Measurements from ENCODE around the gene SVOP. TPM values are rescaled to one million over a fixed set of nuclear protein-coding genes. Genes with fewer than 3 reads are reported as not detected.

Gene SVOP
- total and polyA plus RNA-seq, 2 experiments from 2014 or later, result 0.10 TPM; not detected in 1

DNA sequence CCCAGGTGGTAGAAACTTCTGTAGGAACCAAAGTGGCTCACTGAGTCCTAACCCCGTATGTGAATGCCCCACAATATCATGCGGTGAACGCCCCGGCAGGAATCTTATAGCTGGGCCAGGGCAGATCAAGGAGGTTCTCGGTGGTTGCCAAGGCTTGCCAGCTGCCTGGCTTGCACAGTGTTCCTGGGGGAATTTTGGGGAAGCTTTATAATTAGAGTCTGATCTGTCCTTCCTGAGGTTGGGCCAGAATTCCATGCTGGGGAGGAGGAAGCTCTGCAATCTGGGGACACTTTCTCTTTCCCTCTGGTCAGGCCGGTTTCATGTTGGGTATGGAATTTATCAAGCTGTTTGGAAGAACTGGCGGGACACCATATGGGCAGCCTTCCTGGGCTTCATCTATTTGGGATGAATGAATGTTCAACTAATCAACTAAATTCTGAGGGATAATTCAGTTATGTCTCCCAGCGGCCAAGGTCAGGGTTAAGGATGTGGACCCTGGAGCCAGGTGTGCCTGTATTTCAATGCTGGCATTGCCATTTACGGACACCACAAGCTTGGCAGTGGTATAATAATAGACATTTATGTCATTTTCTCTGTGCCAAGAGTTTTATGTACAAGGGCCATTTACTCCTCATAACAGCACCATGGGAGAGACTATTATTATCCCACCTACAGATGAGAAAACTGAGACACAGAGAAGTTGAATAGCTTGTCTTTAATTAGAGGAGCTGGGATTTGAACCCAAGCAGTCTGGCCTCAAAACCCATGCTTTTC lies 54.3 kb downstream of the SVOP start:
- H3K27ac ChIP-seq (ENCODE audit: low read depth), result no peak overlapping the region
- no peak for DNase-seq (ENCODE audit: low spot score)
- Mint-ChIP-seq H3K4me1 (peaks cover 4% of the 10 kb centered on the region; the same call in 1 of the 3 replicates), H3K27me3 (ENCODE audit: insufficient read depth, low read depth, poor library complexity) (peaks cover 6% of the 10 kb centered on the region), H3K4me3 (no peak overlapping the region), H3K36me3 (ENCODE audit: low read depth) (no peaks in the 10 kb centered on the region), H3K27ac (no peak overlapping the region), H3K9me3 (no peaks in the 10 kb centered on the region)
- ATAC-seq, result no peak
- H4K20me1 ChIP-seq (replicated peaks; ENCODE audit: insufficient read depth), result no peaks in the 10 kb centered on the region
- H3K4me1 ChIP-seq (ENCODE audit: insufficient read depth), result no peaks in the 10 kb centered on the region
- no peaks in the 10 kb centered on the region for H3K79me2 ChIP-seq (replicated peaks; ENCODE audit: insufficient read depth)
- H3K4me2 ChIP-seq, result no peak overlapping the region
- H3K9me2 ChIP-seq (ENCODE audit: insufficient read depth), result no peaks in the 10 kb centered on the region
- no peaks in the 10 kb centered on the region for H3K36me3 ChIP-seq (ENCODE audit: insufficient read depth)
- no peaks in the 10 kb centered on the region for H3F3A ChIP-seq (replicated peaks; ENCODE audit: low read depth)
- H2AFZ ChIP-seq, result no peak overlapping the region
- TF ChIP-seq, protein P1, sequence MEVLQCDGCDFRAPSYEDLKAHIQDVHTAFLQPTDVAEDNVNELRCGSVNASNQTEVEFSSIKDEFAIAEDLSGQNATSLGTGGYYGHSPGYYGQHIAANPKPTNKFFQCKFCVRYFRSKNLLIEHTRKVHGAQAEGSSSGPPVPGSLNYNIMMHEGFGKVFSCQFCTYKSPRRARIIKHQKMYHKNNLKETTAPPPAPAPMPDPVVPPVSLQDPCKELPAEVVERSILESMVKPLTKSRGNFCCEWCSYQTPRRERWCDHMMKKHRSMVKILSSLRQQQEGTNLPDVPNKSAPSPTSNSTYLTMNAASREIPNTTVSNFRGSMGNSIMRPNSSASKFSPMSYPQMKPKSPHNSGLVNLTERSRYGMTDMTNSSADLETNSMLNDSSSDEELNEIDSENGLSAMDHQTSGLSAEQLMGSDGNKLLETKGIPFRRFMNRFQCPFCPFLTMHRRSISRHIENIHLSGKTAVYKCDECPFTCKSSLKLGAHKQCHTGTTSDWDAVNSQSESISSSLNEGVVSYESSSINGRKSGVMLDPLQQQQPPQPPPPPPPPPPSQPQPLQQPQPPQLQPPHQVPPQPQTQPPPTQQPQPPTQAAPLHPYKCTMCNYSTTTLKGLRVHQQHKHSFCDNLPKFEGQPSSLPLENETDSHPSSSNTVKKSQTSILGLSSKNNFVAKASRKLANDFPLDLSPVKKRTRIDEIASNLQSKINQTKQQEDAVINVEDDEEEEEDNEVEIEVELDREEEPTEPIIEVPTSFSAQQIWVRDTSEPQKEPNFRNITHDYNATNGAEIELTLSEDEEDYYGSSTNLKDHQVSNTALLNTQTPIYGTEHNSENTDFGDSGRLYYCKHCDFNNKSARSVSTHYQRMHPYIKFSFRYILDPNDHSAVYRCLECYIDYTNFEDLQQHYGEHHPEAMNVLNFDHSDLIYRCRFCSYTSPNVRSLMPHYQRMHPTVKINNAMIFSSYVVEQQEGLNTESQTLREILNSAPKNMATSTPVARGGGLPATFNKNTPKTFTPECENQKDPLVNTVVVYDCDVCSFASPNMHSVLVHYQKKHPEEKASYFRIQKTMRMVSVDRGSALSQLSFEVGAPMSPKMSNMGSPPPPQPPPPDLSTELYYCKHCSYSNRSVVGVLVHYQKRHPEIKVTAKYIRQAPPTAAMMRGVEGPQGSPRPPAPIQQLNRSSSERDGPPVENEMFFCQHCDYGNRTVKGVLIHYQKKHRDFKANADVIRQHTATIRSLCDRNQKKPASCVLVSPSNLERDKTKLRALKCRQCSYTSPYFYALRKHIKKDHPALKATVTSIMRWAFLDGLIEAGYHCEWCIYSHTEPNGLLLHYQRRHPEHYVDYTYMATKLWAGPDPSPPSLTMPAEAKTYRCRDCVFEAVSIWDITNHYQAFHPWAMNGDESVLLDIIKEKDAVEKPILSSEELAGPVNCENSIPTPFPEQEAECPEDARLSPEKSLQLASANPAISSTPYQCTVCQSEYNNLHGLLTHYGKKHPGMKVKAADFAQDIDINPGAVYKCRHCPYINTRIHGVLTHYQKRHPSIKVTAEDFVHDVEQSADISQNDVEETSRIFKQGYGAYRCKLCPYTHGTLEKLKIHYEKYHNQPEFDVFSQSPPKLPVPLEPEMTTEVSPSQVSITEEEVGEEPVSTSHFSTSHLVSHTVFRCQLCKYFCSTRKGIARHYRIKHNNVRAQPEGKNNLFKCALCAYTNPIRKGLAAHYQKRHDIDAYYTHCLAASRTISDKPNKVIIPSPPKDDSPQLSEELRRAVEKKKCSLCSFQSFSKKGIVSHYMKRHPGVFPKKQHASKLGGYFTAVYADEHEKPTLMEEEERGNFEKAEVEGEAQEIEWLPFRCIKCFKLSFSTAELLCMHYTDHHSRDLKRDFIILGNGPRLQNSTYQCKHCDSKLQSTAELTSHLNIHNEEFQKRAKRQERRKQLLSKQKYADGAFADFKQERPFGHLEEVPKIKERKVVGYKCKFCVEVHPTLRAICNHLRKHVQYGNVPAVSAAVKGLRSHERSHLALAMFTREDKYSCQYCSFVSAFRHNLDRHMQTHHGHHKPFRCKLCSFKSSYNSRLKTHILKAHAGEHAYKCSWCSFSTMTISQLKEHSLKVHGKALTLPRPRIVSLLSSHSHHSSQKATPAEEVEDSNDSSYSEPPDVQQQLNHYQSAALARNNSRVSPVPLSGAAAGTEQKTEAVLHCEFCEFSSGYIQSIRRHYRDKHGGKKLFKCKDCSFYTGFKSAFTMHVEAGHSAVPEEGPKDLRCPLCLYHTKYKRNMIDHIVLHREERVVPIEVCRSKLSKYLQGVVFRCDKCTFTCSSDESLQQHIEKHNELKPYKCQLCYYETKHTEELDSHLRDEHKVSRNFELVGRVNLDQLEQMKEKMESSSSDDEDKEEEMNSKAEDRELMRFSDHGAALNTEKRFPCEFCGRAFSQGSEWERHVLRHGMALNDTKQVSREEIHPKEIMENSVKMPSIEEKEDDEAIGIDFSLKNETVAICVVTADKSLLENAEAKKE (CRISPR knock-in tag; IDR thresholded peaks at IDR 0.05), result no peak
- TF ChIP-seq NANOG (IDR thresholded peaks at IDR 0.05; ENCODE audit: borderline replicate concordance), result no peak
- H3K4me3 ChIP-seq, result no peak overlapping the region
- H3K27me3 ChIP-seq (ENCODE audit: insufficient read depth), result no peaks in the 10 kb centered on the region

DNA sequence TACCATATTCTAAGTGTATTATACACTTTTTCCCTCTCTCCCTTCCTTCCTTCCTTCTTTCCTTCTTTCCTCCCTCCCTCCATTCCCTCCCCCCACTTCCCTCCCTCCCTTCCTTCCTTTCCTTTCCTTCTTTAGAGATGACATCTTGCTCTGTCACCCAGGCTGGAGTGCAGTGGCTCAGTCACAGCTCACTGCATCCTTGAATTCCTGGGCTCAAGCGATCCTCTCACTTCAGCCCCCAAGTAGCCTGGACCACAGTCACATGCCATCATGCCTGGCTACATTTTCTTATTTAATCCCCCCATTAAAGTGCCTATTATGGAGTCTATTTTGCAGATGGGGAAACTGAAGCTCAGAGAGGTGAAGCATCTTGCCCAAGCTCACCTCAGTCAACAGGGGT lies 55.0 kb downstream of the SVOP start:
- Mint-ChIP-seq H3K27ac (no peak overlapping the region; the same call in 1 of the 2 replicates), H3K27me3 (ENCODE audit: insufficient read depth, low read depth, poor library complexity) (peaks cover 6% of the 10 kb centered on the region), H3K36me3 (ENCODE audit: low read depth) (no peaks in the 10 kb centered on the region), H3K4me1 (peaks cover 4% of the 10 kb centered on the region; the same call in 1 of the 3 replicates), H3K9me3 (no peaks in the 10 kb centered on the region), H3K4me3 (no peak overlapping the region)
- ATAC-seq (no peak), DNase-seq (ENCODE audit: low spot score) (no peak)
- Histone ChIP-seq H3K4me1 (ENCODE audit: insufficient read depth) (no peaks in the 10 kb centered on the region), H3K27me3 (ENCODE audit: insufficient read depth) (no peaks in the 10 kb centered on the region), H3K9me2 (ENCODE audit: insufficient read depth) (no peaks in the 10 kb centered on the region), H3K4me2 (no peak overlapping the region), H3F3A (replicated peaks; ENCODE audit: low read depth) (no peaks in the 10 kb centered on the region), H4K20me1 (replicated peaks; ENCODE audit: insufficient read depth) (no peaks in the 10 kb centered on the region), H3K27ac (ENCODE audit: low read depth) (no peak overlapping the region), H2AFZ (no peak overlapping the region), H3K36me3 (ENCODE audit: insufficient read depth) (no peaks in the 10 kb centered on the region), H3K79me2 (replicated peaks; ENCODE audit: insufficient read depth) (no peaks in the 10 kb centered on the region), H3K4me3 (no peak overlapping the region)
- TF ChIP-seq POLR2AphosphoS5 (IDR thresholded peaks at IDR 0.05; ENCODE audit: low read depth), result no peak
- TF ChIP-seq, protein P2, sequence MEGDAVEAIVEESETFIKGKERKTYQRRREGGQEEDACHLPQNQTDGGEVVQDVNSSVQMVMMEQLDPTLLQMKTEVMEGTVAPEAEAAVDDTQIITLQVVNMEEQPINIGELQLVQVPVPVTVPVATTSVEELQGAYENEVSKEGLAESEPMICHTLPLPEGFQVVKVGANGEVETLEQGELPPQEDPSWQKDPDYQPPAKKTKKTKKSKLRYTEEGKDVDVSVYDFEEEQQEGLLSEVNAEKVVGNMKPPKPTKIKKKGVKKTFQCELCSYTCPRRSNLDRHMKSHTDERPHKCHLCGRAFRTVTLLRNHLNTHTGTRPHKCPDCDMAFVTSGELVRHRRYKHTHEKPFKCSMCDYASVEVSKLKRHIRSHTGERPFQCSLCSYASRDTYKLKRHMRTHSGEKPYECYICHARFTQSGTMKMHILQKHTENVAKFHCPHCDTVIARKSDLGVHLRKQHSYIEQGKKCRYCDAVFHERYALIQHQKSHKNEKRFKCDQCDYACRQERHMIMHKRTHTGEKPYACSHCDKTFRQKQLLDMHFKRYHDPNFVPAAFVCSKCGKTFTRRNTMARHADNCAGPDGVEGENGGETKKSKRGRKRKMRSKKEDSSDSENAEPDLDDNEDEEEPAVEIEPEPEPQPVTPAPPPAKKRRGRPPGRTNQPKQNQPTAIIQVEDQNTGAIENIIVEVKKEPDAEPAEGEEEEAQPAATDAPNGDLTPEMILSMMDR (conservative IDR thresholded peaks at IDR 0.05; ENCODE audit: low read depth in 2 of 2), result no peak
- TF ChIP-seq, protein P3, sequence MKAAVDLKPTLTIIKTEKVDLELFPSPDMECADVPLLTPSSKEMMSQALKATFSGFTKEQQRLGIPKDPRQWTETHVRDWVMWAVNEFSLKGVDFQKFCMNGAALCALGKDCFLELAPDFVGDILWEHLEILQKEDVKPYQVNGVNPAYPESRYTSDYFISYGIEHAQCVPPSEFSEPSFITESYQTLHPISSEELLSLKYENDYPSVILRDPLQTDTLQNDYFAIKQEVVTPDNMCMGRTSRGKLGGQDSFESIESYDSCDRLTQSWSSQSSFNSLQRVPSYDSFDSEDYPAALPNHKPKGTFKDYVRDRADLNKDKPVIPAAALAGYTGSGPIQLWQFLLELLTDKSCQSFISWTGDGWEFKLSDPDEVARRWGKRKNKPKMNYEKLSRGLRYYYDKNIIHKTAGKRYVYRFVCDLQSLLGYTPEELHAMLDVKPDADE (IDR thresholded peaks at IDR 0.05), result no peak
- TF ChIP-seq, protein P4, sequence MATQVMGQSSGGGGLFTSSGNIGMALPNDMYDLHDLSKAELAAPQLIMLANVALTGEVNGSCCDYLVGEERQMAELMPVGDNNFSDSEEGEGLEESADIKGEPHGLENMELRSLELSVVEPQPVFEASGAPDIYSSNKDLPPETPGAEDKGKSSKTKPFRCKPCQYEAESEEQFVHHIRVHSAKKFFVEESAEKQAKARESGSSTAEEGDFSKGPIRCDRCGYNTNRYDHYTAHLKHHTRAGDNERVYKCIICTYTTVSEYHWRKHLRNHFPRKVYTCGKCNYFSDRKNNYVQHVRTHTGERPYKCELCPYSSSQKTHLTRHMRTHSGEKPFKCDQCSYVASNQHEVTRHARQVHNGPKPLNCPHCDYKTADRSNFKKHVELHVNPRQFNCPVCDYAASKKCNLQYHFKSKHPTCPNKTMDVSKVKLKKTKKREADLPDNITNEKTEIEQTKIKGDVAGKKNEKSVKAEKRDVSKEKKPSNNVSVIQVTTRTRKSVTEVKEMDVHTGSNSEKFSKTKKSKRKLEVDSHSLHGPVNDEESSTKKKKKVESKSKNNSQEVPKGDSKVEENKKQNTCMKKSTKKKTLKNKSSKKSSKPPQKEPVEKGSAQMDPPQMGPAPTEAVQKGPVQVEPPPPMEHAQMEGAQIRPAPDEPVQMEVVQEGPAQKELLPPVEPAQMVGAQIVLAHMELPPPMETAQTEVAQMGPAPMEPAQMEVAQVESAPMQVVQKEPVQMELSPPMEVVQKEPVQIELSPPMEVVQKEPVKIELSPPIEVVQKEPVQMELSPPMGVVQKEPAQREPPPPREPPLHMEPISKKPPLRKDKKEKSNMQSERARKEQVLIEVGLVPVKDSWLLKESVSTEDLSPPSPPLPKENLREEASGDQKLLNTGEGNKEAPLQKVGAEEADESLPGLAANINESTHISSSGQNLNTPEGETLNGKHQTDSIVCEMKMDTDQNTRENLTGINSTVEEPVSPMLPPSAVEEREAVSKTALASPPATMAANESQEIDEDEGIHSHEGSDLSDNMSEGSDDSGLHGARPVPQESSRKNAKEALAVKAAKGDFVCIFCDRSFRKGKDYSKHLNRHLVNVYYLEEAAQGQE (IDR thresholded peaks at IDR 0.05; ENCODE audit: unreplicated experiment), result no peak
- no peak for TF ChIP-seq JUNB (IDR thresholded peaks at IDR 0.05; ENCODE audit: unreplicated experiment)
- TF ChIP-seq CREB1 (CRISPR knock-in tag; IDR thresholded peaks at IDR 0.05; ENCODE audit: low read depth), result no peak

All from GM23338 (cell line).